Skeletal muscle tissue (tissue), 4 donors: ENCODE data around the gene MTARC2. TPM values are rescaled to one million over a fixed set of nuclear protein-coding genes. Genes with fewer than 3 reads are reported as not detected.

Source experiments
- H3K27ac ChIP-seq: one replicate; pipeline ENCODE4 v1.7.0; 2013; ENCODE audit warnings: mild to moderate bottlenecking, low read depth, low read length, inconsistent platforms
- H3K27me3 ChIP-seq, 3 donors: one replicate each; pipeline ENCODE4 v1.7.0; 2013; ENCODE audit warnings: low read length in 3 of 3; ENCODE audit not compliant: control insufficient read depth in 3 of 3, insufficient read depth in 3 of 3
- H3K36me3 ChIP-seq, 3 donors: one replicate each; pipeline ENCODE4 v1.7.0; 2013; ENCODE audit warnings: low read length in 3 of 3; ENCODE audit not compliant: control insufficient read depth in 3 of 3, insufficient read depth in 3 of 3
- H3K4me1 ChIP-seq, 3 donors: one replicate each; pipeline ENCODE4 v1.7.0; 2013; ENCODE audit warnings: low read length in 3 of 3, mild to moderate bottlenecking in 3 of 3; ENCODE audit not compliant: control insufficient read depth in 3 of 3, insufficient read depth in 3 of 3
- H3K4me3 ChIP-seq, 3 donors: one replicate each; pipeline ENCODE4 v1.7.0; 2013; ENCODE audit warnings: low read length in 3 of 3
- H3K9ac ChIP-seq, 3 donors: one replicate each; pipeline ENCODE4 v1.7.0; 2013; ENCODE audit warnings: low read length in 3 of 3, mild to moderate bottlenecking in 3 of 3, moderate library complexity in 2 of 3, low read depth in 1 of 3
- H3K9me3 ChIP-seq, 3 donors: one replicate each; pipeline ENCODE4 v1.7.0; 2013; ENCODE audit warnings: low read length in 3 of 3; ENCODE audit not compliant: control insufficient read depth in 3 of 3
- total RNA-seq: library from RNA; depleted of rRNA; stranded (reverse); fragments of >200 nt; gene quantifications from one replicate; pipeline ENCODE4 v1.2.3, GENCODE V29; 2014
- donor health status: Osteomylitis.

MTARC2 gene
- total RNA-seq, 1 donor from 2014 or later = 10.4 TPM

DNA sequence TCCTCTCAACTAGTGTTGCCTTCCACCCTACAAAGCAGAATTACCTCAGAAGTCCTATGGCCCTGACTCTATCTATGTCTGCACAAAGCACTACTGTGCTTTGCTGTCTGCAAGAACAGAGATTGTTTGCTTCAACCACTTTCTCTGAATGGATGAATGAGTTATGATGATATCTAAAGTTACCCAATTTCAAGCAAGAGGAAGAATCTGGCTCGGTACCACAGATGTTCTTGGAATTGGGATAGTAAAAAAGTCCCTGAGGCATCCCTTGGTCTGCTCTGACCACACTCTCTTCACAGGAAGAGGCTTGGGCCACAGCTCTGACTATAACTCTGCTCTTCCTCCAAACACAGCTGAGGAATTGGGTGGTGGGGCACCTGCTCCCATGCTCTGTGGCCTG lies 69.8 kb downstream of the MTARC2 start:
- Histone ChIP-seq H3K27me3 (no peaks in the 10 kb centered on the region), H3K4me1 (peaks cover 0 to 5% (median 3%) of the 10 kb centered on the region in 3 donors), H3K9ac (no peak overlapping the region), H3K4me3 (no peak overlapping the region), H3K9me3 (no peaks in the 10 kb centered on the region), H3K27ac (peak overlapping the region; percentile 33), H3K36me3 (peaks cover 0 to 4% (median 2%) of the 10 kb centered on the region in 3 donors)

DNA sequence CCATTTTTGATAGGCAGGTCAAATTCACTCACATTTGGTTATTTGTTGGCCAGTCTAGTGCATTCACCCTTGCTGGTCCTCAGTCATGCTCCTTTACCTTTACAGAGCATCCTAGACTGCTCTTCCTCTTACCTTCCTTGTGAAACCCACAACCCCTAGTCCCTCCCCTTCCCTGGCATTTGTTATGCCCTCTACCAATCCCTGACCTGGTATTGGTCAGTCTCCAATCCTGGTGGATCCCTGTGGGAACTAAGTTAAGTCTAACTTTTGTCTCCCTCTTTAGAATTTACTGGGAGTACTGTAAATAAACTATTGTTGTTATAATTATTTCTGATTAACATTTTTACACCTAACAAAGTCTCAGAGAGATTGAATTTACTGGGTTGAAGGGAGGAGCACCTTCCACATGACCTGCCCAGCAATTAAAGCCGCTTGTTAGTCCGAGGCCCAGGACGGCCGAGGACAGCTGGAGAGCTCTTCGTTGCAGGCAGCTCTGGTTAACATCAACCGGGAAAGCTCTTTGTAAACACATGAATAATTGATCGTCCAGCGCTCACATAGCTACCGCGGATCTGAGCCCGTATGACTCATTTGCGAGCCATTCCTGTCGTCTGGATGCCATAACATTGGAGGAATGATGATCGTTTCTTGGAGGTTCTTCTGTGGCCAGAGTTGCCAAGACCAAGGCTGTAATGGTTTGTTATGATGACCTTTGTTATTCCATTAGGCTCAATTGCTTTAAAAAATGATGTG lies 70.5 kb downstream of the MTARC2 start:
- no peaks in the 10 kb centered on the region for H3K36me3 ChIP-seq
- peaks cover 0 to 5% (median 3%) of the 10 kb centered on the region in 3 donors for H3K4me1 ChIP-seq
- H3K4me3 ChIP-seq = no peak overlapping the region
- no peak overlapping the region for H3K9ac ChIP-seq
- no peaks in the 10 kb centered on the region for H3K27me3 ChIP-seq
- H3K27ac ChIP-seq = peak overlapping the region; percentile 33
- no peaks in the 10 kb centered on the region for H3K9me3 ChIP-seq

DNA sequence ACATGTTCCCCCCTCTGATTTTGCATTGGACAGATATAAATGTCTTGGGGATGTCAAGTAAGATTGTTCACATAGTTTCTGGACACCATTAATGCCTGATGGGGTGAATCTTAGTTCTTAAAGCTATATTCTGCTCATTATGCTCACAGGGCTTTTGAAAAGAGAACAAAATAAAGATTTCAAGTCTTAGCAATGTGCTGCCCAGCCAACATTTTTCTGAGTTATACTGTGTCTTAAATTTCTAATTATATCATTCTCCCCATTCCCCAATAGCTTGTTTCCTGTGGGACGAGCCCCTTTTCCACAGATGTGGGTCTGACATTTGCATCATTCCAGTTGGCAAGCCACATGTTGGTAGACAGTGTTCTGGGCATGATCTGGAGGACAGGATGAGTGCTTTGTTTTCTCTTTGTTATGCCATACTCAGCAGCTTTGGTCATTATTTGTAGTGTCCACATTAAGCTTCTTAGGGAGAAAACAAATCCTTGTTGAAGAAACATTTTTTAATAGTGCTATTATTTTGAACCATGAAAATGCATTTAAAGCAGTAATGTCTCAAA lies 71.4 kb downstream of the MTARC2 start:
- H3K27me3 ChIP-seq = no peaks in the 10 kb centered on the region
- peaks cover 0 to 5% (median 3%) of the 10 kb centered on the region in 3 donors for H3K4me1 ChIP-seq
- no peak overlapping the region for H3K4me3 ChIP-seq
- no peak overlapping the region for H3K27ac ChIP-seq
- no peaks in the 10 kb centered on the region for H3K9me3 ChIP-seq
- no peaks in the 10 kb centered on the region for H3K36me3 ChIP-seq
- H3K9ac ChIP-seq = no peak overlapping the region

DNA sequence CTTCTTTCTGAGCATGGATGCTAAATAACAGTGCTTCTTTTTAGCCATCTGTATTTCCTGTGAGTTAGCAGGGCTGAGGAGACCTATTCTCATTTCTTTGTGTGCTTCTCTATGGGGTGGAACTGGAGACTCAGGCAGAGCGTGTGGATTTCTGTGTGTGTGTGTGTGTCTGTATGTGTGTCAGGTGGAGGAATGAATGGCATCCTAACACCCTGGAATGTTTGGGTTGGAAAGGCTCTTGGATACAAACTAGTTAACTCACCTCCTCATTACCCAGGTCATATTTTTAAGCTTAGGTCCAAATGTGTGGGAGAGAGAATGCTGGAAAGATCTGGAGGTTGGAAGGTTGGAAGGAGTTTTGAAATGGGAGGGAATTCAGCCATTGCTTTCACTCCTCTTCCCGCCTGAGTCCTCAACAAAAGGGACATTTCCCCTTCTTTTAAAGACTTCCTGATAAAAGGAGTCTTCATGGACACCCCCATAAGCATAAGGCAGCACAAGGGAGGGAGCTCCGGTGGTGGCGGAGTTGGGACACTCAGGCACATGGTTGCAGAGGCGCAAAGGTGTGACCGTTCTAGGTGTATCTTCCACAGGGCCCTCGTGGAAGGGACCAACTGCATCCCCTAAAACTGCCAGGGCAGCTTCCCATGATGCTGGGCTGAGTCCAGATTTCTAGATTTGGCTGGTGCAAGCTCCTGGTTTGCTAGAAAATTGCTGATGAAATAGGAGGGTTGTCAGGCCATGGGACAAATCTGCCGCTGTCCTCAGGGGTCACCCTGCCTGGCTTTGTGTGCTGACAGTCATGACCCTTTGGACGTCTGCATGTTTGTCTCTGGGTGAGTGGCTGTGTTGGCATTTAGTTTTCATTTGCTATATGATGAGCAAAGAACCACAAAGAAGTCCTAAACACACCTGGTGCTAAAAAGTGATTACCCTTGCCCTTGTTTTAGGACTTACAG lies 76.2 kb downstream of the MTARC2 start:
- no peak overlapping the region for H3K4me3 ChIP-seq
- H3K27me3 ChIP-seq = no peaks in the 10 kb centered on the region
- no peak overlapping the region for H3K9ac ChIP-seq
- H3K27ac ChIP-seq = no peak overlapping the region
- peaks cover 0 to 2% (median 0%) of the 10 kb centered on the region in 3 donors for H3K36me3 ChIP-seq
- H3K9me3 ChIP-seq = no peaks in the 10 kb centered on the region
- H3K4me1 ChIP-seq = peaks cover 0 to 2% (median 0%) of the 10 kb centered on the region in 3 donors

DNA sequence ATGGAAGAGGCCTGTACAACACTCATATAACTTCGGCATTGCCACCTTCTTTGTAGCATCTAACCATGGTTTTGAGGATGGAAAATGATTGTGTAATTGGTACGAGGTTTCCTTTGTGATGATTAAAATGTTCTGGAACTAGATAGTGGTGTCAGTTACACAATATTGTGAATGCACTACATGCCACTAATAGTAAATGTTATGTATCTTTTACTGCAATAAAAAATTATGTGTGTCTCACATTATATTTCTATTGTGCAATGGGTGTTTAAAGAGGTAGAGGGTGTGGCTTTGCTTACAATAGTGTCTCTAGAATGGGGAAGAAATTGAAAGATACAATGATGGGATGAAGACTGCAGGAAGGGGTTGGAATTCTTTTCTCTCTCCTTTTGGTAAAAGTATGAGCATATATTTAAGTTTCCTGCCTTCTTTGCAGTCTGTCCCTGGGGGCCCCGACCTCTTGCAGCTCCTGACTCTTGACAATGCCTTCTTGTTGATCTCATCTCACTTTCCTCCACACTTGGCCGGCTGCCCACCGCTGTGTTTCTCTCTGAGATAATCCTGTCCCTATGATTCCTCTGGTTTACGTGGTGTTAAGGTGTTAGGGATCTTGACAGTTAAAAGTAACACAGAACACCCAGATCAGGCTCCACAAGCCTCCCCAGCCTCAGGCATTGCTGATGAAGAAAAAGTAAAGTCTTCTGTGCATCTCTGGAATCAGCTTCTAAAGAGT lies 77.9 kb downstream of the MTARC2 start:
- Histone ChIP-seq H3K27ac (no peak overlapping the region), H3K4me1 (peaks cover 0 to 6% (median 0%) of the 10 kb centered on the region in 3 donors), H3K36me3 (peaks cover 0 to 2% (median 0%) of the 10 kb centered on the region in 3 donors), H3K9ac (no peak overlapping the region), H3K27me3 (no peaks in the 10 kb centered on the region), H3K9me3 (no peaks in the 10 kb centered on the region), H3K4me3 (no peak overlapping the region)

DNA sequence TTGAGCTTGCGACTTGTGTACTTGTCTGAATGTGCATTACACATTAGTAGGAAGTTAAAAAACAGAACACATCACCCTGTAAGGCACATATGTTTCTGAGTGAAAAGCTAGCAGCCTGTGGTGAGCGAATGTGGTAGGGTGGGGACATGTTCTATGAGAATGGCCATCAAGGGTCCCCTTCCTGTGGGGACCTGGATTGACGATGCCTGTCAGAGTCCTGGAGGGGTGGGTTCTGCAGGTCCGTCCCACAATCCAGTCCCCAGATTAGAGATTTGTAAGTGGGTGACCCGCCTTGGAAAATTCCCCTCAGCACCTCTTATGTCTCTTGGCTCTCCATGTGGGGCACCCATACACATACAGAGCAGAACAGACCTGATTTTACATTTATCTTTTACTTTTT lies 78.6 kb downstream of the MTARC2 start:
- H3K9me3 ChIP-seq = no peaks in the 10 kb centered on the region
- H3K9ac ChIP-seq = no peak overlapping the region
- H3K4me1 ChIP-seq = peaks cover 0 to 6% (median 0%) of the 10 kb centered on the region in 3 donors
- peaks cover 0 to 2% (median 0%) of the 10 kb centered on the region in 3 donors for H3K36me3 ChIP-seq
- no peak overlapping the region for H3K4me3 ChIP-seq
- no peak overlapping the region for H3K27ac ChIP-seq
- no peaks in the 10 kb centered on the region for H3K27me3 ChIP-seq

DNA sequence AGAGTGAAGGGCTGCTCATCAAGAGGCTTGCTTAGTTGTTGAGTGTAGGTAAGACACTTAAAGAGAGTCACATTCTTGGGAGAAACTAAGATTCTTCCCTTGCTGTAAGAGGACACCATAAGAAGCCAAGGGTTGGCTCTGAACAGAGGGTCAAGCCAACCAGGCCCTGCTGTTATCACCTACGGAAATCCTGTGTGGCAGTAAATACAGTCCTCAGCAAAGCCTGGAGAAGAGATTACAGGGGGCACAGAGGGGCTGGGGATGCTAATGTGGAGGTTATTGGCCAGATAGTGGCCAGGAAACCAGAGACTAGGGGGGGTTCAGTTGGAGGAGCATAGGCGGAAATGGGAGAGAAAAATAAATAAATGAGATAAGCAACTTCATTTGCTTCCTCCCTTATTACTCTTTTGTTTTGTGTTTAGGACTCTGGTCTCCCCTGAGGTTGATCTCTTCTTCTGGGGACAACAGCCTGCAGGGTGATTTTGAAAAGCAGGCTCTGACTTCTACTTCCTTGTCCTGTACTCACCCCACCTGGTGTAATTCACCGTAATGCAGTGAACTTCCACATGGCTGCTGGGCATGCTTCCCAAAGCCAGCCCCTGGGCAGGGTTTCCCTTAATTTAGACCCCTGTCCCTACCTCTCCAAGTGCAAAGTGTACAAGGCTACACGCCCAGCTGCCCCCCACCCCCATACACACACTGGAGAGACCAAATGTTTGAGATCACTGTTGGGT lies 79.5 kb downstream of the MTARC2 start:
- H3K27ac ChIP-seq = no peak overlapping the region
- H3K4me1 ChIP-seq = peaks cover 0 to 6% (median 0%) of the 10 kb centered on the region in 3 donors
- H3K4me3 ChIP-seq = no peak overlapping the region
- H3K27me3 ChIP-seq = no peaks in the 10 kb centered on the region
- H3K9ac ChIP-seq = no peak overlapping the region
- no peaks in the 10 kb centered on the region for H3K9me3 ChIP-seq
- H3K36me3 ChIP-seq = peaks cover 0 to 2% (median 0%) of the 10 kb centered on the region in 3 donors

DNA sequence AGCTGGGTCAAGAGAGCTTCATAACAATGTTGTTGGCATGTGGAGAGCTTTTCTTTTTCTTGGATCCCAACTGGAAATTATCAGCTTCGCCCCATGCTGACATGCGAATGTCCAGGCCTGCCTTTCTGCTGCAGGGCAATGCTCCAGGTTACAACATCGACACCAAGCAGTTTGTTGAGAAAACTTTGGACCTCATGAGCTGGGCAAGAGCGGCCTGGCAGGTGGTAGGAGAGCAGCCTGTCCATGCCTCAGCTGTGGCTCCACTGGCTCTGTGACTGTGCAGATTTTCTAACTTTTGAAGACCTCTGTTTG lies 80.0 kb downstream of the MTARC2 start:
- H3K4me1 ChIP-seq = peaks cover 0 to 6% (median 0%) of the 10 kb centered on the region in 3 donors
- no peak overlapping the region for H3K4me3 ChIP-seq
- H3K36me3 ChIP-seq = peaks cover 0 to 2% (median 0%) of the 10 kb centered on the region in 3 donors
- no peaks in the 10 kb centered on the region for H3K9me3 ChIP-seq
- H3K27ac ChIP-seq = no peak overlapping the region
- H3K9ac ChIP-seq = no peak overlapping the region
- no peaks in the 10 kb centered on the region for H3K27me3 ChIP-seq

DNA sequence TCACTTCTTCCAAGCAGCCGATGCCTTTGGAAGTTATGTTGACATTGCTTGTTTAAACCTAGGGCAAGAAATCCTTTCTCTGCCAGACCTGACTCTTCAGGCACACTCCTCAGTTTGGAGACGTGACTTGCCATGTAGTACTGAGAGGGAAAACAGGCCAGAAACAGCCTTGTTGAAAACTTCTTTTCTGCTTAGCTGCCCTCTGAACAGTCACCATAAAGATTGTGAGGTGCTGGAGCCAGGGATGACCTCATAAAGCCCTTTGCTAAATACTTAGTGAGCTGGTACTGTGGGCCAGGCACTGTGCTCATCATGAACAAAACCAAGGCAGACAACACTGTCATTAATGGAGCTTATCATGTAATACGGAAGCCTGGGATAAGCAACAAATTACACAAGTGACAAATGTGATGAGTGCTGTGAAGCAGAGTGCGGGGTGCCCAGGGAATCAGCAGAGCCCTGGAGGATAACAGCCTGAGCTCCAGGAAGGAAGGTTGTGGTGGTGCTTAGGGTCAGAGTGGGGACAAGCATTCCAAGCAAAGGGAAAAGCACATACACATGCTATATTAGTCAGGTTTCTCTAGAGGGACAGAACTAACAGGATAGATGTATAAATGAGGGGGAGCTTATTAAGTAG lies 80.9 kb downstream of the MTARC2 start:
- Histone ChIP-seq H3K4me3 (no peak overlapping the region), H3K4me1 (peaks cover 0 to 6% (median 0%) of the 10 kb centered on the region in 3 donors), H3K36me3 (peaks cover 0 to 2% (median 0%) of the 10 kb centered on the region in 3 donors), H3K27me3 (no peaks in the 10 kb centered on the region), H3K9me3 (no peaks in the 10 kb centered on the region), H3K27ac (no peak overlapping the region), H3K9ac (no peak overlapping the region)
